IMR-90 (cell line): ENCODE results near the gene VOPP1. TPM values are rescaled to one million over a fixed set of nuclear protein-coding genes. Genes with fewer than 3 reads are reported as not detected.

ENCODE experiments used
- ATAC-seq: fragments of 200-7000 bp; cut with Tn5 transposase; 2 replicates; pipeline ENCODE4 v1.9.1; 2020; ENCODE audit warnings: low read depth, mild to moderate bottlenecking, moderate library complexity
- BruUV-seq: library from RNA; stranded (reverse); fragments of 400-500 nt; replicated peaks from 2 replicates; lab custom pipeline; 2021; lab: Mats Ljungman, UMichigan
- CTCF ChIA-PET: fragments of 300-600 bp; formaldehyde crosslinking; extraction: SDS; loops from one replicate; lab custom pipeline; 2021; ENCODE audit warnings: antibody characterized with exemption; lab: Yijun Ruan, JAX
- POLR2A ChIA-PET: fragments of 300-600 bp; sonication (Branson Sonifier 250); formaldehyde crosslinking; loops from one replicate; lab custom pipeline; 2022; ENCODE audit warnings: antibody characterized with exemption; ENCODE audit not compliant: unreplicated experiment; lab: Charles Lee
- DNase-seq: peaks from one replicate; pipeline ENCODE4 v3.0.0; 2013
- H2AFZ ChIP-seq: replicated peaks from 2 replicates; pipeline ENCODE3; 2013; ENCODE audit warnings: low read length, mild to moderate bottlenecking; ENCODE audit not compliant: poor library complexity
- H2AK5ac ChIP-seq: 2 replicates; pipeline ENCODE4 v1.6.1; 2013; ENCODE audit warnings: low read depth, low read length, inconsistent platforms
- H2AK9ac ChIP-seq: replicated peaks from 2 replicates; pipeline ENCODE3; 2013; ENCODE audit warnings: mild to moderate bottlenecking, low read depth, low read length, moderate library complexity; ENCODE audit not compliant: poor library complexity
- H2BK120ac ChIP-seq: 2 replicates; pipeline ENCODE4 v1.6.1; 2013; ENCODE audit warnings: low read depth, low read length, inconsistent platforms
- H2BK15ac ChIP-seq: 3 replicates; pipeline ENCODE4 v1.6.1; 2013; ENCODE audit warnings: low read depth, low read length, inconsistent platforms
- H2BK20ac ChIP-seq: 2 replicates; pipeline ENCODE4 v1.6.1; 2013; ENCODE audit warnings: low read depth, mild to moderate bottlenecking, inconsistent platforms, low read length, moderate library complexity
- H2BK5ac ChIP-seq: 2 replicates; pipeline ENCODE4 v1.6.1; 2013; ENCODE audit warnings: mild to moderate bottlenecking, low read depth, low read length, inconsistent platforms; ENCODE audit not compliant: poor library complexity, severe bottlenecking
- H3K14ac ChIP-seq: replicated peaks from 2 replicates; pipeline ENCODE4 v1.6.1; 2013; ENCODE audit warnings: low read depth, low read length, inconsistent platforms
- H3K18ac ChIP-seq: 2 replicates; pipeline ENCODE4 v1.6.1; 2013; ENCODE audit warnings: low read depth, low read length, control low read depth
- H3K23ac ChIP-seq: 2 replicates; pipeline ENCODE4 v1.6.1; 2013; ENCODE audit warnings: low read depth, low read length, inconsistent platforms
- H3K27ac ChIP-seq: 2 replicates; pipeline ENCODE4 v1.5.1; 2013; ENCODE audit warnings: mild to moderate bottlenecking, control low read depth, low read length; ENCODE audit not compliant: insufficient read depth
- H3K27me3 ChIP-seq: 2 replicates; pipeline ENCODE4 v1.6.1; 2013; ENCODE audit warnings: low read length; ENCODE audit not compliant: control insufficient read depth, insufficient read depth
- H3K36me3 ChIP-seq: 2 replicates; pipeline ENCODE4 v1.6.1; 2013; ENCODE audit warnings: low read length, mixed read lengths; ENCODE audit not compliant: control insufficient read depth, insufficient read depth
- H3K4ac ChIP-seq: 2 replicates; pipeline ENCODE4 v1.6.1; 2013; ENCODE audit warnings: low read depth, low read length, inconsistent platforms
- H3K4me1 ChIP-seq: 2 replicates; pipeline ENCODE4 v1.6.1; 2013; ENCODE audit warnings: low read length, mixed read lengths; ENCODE audit not compliant: control insufficient read depth, insufficient read depth
- H3K4me2 ChIP-seq: 2 replicates; pipeline ENCODE4 v1.6.1; 2013; ENCODE audit warnings: low read depth, mild to moderate bottlenecking, control low read depth, low read length, moderate library complexity
- H3K4me3 ChIP-seq: 2 replicates; pipeline ENCODE4 v1.5.1; 2013; ENCODE audit warnings: low read depth, mild to moderate bottlenecking, control low read depth, low read length, moderate library complexity; ENCODE audit not compliant: insufficient read depth
- H3K56ac ChIP-seq: 2 replicates; pipeline ENCODE4 v1.6.1; 2013; ENCODE audit warnings: low read length, inconsistent platforms; ENCODE audit not compliant: insufficient read depth; ENCODE audit errors: extremely low read depth
- H3K79me1 ChIP-seq, 2 experiments: 2 replicates each; pipeline ENCODE4 v1.6.1; 2013; ENCODE audit warnings: low read length in 2 of 2, inconsistent platforms in 1 of 2, low read depth in 1 of 2
- H3K9ac ChIP-seq: 2 replicates; pipeline ENCODE4 v1.6.1; 2013; ENCODE audit warnings: low read depth, low read length, control low read depth
- H3K9me1 ChIP-seq: 2 replicates; pipeline ENCODE4 v1.6.1; 2013; ENCODE audit warnings: low read length, inconsistent platforms; ENCODE audit not compliant: insufficient read depth
- H3K9me3 ChIP-seq: 2 replicates; pipeline ENCODE4 v1.6.1; 2013; ENCODE audit warnings: low read length; ENCODE audit not compliant: control insufficient read depth, insufficient read depth
- H4K20me1 ChIP-seq: 2 replicates; pipeline ENCODE4 v1.6.1; 2013; ENCODE audit warnings: low read length, inconsistent platforms; ENCODE audit not compliant: insufficient read depth
- H4K5ac ChIP-seq: 2 replicates; pipeline ENCODE4 v1.6.1; 2013; ENCODE audit warnings: mild to moderate bottlenecking, low read depth, low read length, control low read depth
- H4K8ac ChIP-seq, 2 experiments: 2 replicates each; pipeline ENCODE4 v1.6.1; 2013; ENCODE audit warnings: low read depth in 2 of 2, low read length in 2 of 2, control low read depth in 1 of 2, inconsistent platforms in 1 of 2
- H4K91ac ChIP-seq: 2 replicates; pipeline ENCODE4 v1.6.1; 2013; ENCODE audit warnings: low read depth, low read length, inconsistent platforms; ENCODE audit not compliant: insufficient read depth
- BHLHE40 ChIP-seq: fragments of 150-350 bp; IDR thresholded peaks from 2 replicates; pipeline ENCODE4 v1.6.1; 2016; ENCODE audit warnings: mild to moderate bottlenecking, low read depth, low read length
- CEBPB ChIP-seq: IDR thresholded peaks from 2 replicates; pipeline ENCODE4 v1.6.1; 2012; ENCODE audit warnings: low read depth, low read length, improper control_type of control experiment
- CHD1 ChIP-seq: IDR thresholded peaks from 2 replicates; pipeline ENCODE4 v1.6.1; 2012; ENCODE audit warnings: low read depth, low read length, improper control_type of control experiment
- FOS ChIP-seq: fragments of 150-350 bp; IDR thresholded peaks from 2 replicates; pipeline ENCODE4 v1.6.1; 2016; ENCODE audit warnings: low read depth, low read length
- MAFK ChIP-seq: IDR thresholded peaks from 2 replicates; pipeline ENCODE4 v1.6.1; 2012; ENCODE audit warnings: low read depth, low read length, improper control_type of control experiment
- MAZ ChIP-seq: IDR thresholded peaks from 2 replicates; pipeline ENCODE4 v1.6.1; 2012; ENCODE audit warnings: low read depth, mild to moderate bottlenecking, low read length, improper control_type of control experiment, moderate library complexity, borderline replicate concordance
- NFE2L2 ChIP-seq: fragments of 150-350 bp; IDR thresholded peaks from 2 replicates; pipeline ENCODE4 v1.6.1; 2016; ENCODE audit warnings: low read depth, mild to moderate bottlenecking, low read length
- RAD21 ChIP-seq: IDR thresholded peaks from 2 replicates; pipeline ENCODE4 v1.6.1; 2012; ENCODE audit warnings: low read length, improper control_type of control experiment
- RFX5 ChIP-seq: IDR thresholded peaks from 2 replicates; pipeline ENCODE4 v1.8.0; 2012; ENCODE audit warnings: low read depth, mild to moderate bottlenecking, low read length, moderate library complexity
- SMC3 ChIP-seq: fragments of 150-350 bp; IDR thresholded peaks from 2 replicates; pipeline ENCODE4 v1.6.1; 2016; ENCODE audit warnings: low read depth, mild to moderate bottlenecking, antibody characterized with exemption, low read length, moderate library complexity
- USF2 ChIP-seq: fragments of 150-350 bp; IDR thresholded peaks from 2 replicates; pipeline ENCODE4 v1.6.1; 2017; ENCODE audit warnings: mild to moderate bottlenecking, antibody characterized with exemption, low read length, low read depth
- WGBS, 2 experiments: methylation state at CpG; one replicate each; pipeline versions ENCODE4 v1.1.5 to v1.1.7; 2013; ENCODE audit warnings: missing lambda C conversion rate in 2 of 2; ENCODE audit not compliant: insufficient read length in 1 of 2; ENCODE audit errors: extremely low coverage in 2 of 2; 5-methylcytosine and 5-hydroxymethylcytosine counted together
- dilution Hi-C: fragments of 300-500 bp; cut with HindIII; formaldehyde crosslinking; loops from one replicate; pipeline ENCODE4 v1.14.3; 2018; ENCODE audit warnings: low sequenced_read_pairs; ENCODE audit not compliant: unreplicated experiment
- in situ Hi-C: fragments of 300-500 bp; cut with MboI; formaldehyde crosslinking; loops from 3 replicates; pipeline ENCODE4 v1.14.3; 2019; ENCODE audit warnings: low sequenced_read_pairs, inconsistent platforms, mixed read lengths
- intact Hi-C: fragments of 100-400 bp; cut with micrococcal nuclease; formaldehyde crosslinking; loops from 2 replicates; pipeline ENCODE4 v1.10.0; 2022
- polyA plus RNA-seq, 3 experiments: library from polyadenylated mRNA; depleted of rRNA; stranded (reverse); fragments of >200 nt; gene quantifications; 2 replicates each; pipeline ENCODE4 v1.2.3, GENCODE V29; 2012; ENCODE audit warnings: low replicate concordance in 1 of 3
- total RNA-seq: library from RNA; depleted of rRNA; stranded (reverse); fragments of >200 nt; gene quantifications from 2 replicates; pipeline ENCODE4 v1.2.3, GENCODE V29; 2012

Gene VOPP1
- total and polyA plus RNA-seq, 2 of the 4 experiments (the other 2 are of a cell fraction): 60.2 to 94.5 TPM

- H3K79me1 ChIP-seq: no peaks in the 10 kb centered on the region
- H2BK5ac ChIP-seq: no peak overlapping the region
- no peak overlapping the region for H2BK120ac ChIP-seq
- intact Hi-C loops (no loop called here), dilution Hi-C loops (no loop called here), in situ Hi-C loops (loop anchor here (5.0 to 25.0 kb wide), 2 partner anchors 156 to 526 kb away; partner anchors contain the start of genes MRPS17 and NIPSNAP2)
- POLR2A ChIA-PET: no interaction called here
- no peak overlapping the region for H3K4ac ChIP-seq
- 100% methylated on average over 5 of the region's 10 CpGs; no CpG with 5 or more reads in 1 of the 2 experiments for WGBS, 2 experiments
- no peak overlapping the region for H2AK9ac ChIP-seq
- BruUV-seq: no TSS peak
- DNase-seq (no peak), ATAC-seq (no peak)
- H3K27ac ChIP-seq: no peak overlapping the region
- H2BK15ac ChIP-seq: no peak overlapping the region
- no peaks in the 10 kb centered on the region for H3K9me3 ChIP-seq
- no peak overlapping the region for H4K91ac ChIP-seq
- no peaks in the 10 kb centered on the region for H4K20me1 ChIP-seq
- no peak overlapping the region for H4K8ac ChIP-seq
- no peak overlapping the region for H3K9ac ChIP-seq
- TF ChIP-seq CHD1 (no peak), NFE2L2 (no peak), CEBPB (no peak), MAZ (no peak), FOS (no peak), BHLHE40 (no peak), RFX5 (no peak), RAD21 (no peak), USF2 (no peak), SMC3 (no peak), MAFK (no peak)
- H3K4me2 ChIP-seq: no peak overlapping the region
- peaks cover 6% of the 10 kb centered on the region for H3K4me1 ChIP-seq
- CTCF ChIA-PET: no interaction called here
- no peaks in the 10 kb centered on the region for H3K9me1 ChIP-seq
- no peaks in the 10 kb centered on the region for H3K27me3 ChIP-seq
- H3K56ac ChIP-seq: no peak overlapping the region
- H3K18ac ChIP-seq: no peak overlapping the region
- H3K36me3 ChIP-seq: 0 out of 2 replicates have a peak, but pooled peaks cover 1% of the 10 kb centered on the region
- no peak overlapping the region for H2BK20ac ChIP-seq
- no peak overlapping the region for H3K23ac ChIP-seq
- H2AFZ ChIP-seq: no peak overlapping the region
- no peak overlapping the region for H3K4me3 ChIP-seq
- no peak overlapping the region for H2AK5ac ChIP-seq
- no peak overlapping the region for H4K5ac ChIP-seq
- H3K14ac ChIP-seq: no peak overlapping the region
Observed at GRCh38 chr7:55436457-55436856, 135.8 kb downstream of the VOPP1 start.
